GM12891 (cell line): ENCODE data around the gene MVB12B.

Source experiments
- DNase-seq: peaks from one replicate; pipeline ENCODE4 v3.0.0; 2011; ENCODE audit warnings: low spot score; ENCODE audit not compliant: insufficient read length
- FAIRE-seq: peaks from 2 replicates; lab custom pipeline; 2011; peaks lifted over from hg19 to GRCh38; lab: Jason Lieb, UNC
- PAX5 ChIP-seq: IDR thresholded peaks from 2 replicates; pipeline ENCODE4 v1.6.1; 2011; ENCODE audit warnings: low read length, moderate library complexity, mild to moderate bottlenecking; ENCODE audit not compliant: insufficient read depth, severe bottlenecking
- POLR2A ChIP-seq: IDR thresholded peaks from 2 replicates; pipeline ENCODE4 v1.6.1; 2011; ENCODE audit warnings: low read depth, low read length, control low read depth
- POLR2AphosphoS5 ChIP-seq: IDR thresholded peaks from 2 replicates; pipeline ENCODE4 v1.6.1; 2011; ENCODE audit warnings: low read depth, low read length, control low read depth
- POU2F2 ChIP-seq: IDR thresholded peaks from 2 replicates; pipeline ENCODE4 v1.6.1; 2011; ENCODE audit warnings: low read depth, mild to moderate bottlenecking, control low read depth, low read length, moderate library complexity
- SPI1 ChIP-seq: IDR thresholded peaks from 2 replicates; pipeline ENCODE4 v1.6.1; 2011; ENCODE audit warnings: low read depth, low read length, control low read depth
- TAF1 ChIP-seq: IDR thresholded peaks from 2 replicates; pipeline ENCODE4 v1.6.1; 2011; ENCODE audit warnings: low read depth, low read length, control low read depth

MVB12B gene

DNA sequence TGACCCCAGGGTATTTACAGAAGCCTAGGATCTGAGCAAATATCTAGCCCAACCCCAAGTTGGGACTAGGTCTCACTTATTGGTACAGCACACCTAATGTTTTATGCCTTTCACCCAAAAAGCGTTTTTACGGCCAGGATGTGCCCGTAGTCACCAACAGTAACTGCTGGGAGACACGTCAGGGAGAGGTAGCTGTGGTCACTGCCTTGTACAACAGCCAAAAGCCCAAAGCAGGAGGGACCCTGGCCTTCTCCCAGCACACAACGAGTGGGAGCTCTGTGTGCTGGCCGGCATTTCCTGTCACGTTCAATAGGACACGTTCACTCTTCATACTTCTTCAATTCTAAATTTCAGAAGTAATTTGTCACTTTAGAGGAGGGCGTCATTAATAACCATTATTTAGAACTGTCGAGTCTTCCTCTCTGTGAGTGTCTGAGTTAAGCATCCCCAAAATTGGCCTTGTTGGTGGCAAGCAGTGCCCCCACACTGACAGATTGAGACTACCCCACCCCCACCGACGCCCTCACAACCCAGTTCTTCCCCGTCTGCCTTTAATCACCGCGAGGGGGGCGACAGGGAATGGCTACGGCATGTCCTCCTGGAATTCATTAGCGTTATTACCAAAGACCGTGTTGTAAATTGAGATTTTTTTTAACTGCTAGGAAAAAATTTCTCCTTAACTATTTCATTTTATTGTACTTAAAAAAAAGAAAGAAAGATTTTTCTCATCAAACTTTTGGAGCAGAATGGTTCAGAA, 80.7 kb downstream of the MVB12B start:
- TF ChIP-seq TAF1, result no peak
- TF ChIP-seq POU2F2, result no peak
- no peak for TF ChIP-seq SPI1
- no peak for TF ChIP-seq POLR2A
- no peak for TF ChIP-seq PAX5
- no peak for TF ChIP-seq POLR2AphosphoS5
- no peak for FAIRE-seq
- DNase-seq, result no peak

DNA sequence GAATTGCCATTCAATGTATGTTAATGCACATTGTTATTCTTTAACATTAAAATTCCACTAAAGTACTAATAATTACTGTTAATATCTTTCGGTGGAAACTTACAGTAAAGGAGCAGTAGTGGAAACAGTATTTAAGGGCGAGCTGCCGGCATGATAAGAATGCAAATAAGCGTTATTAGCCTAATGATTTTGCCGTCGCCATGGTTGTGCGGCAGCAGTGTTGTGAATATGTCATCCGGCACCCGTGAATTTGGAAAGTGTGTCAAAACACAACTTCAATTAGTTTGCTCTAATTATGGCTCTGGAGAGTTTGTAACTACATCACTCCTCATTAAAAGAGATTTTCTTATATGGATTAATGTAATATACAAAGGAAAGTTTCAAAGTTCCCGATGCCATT, 81.4 kb downstream of the MVB12B start:
- no peak for FAIRE-seq
- TF ChIP-seq PAX5 (no peak), POU2F2 (no peak), SPI1 (no peak), POLR2A (no peak), POLR2AphosphoS5 (no peak)
- DNase-seq, result no peak

DNA sequence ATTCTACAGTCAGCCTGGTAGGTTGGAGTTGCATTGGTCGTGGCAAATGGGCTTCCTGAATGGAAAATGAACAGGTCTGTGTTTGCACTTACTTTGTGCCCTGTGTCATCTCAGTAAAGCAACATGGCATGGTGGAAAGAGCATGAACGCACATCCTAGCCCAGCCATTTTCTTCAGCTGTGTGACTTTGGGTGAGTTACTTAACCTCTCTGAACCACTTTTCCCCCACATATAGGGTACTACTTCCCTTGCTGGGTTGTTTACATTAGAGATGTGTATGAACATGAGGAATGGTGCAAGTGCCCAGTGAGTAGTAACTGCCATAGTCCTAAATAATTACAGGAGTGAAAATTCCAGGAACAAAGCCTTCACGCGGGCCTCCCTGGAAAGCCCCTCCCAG, 83.6 kb downstream of the MVB12B start:
- TF ChIP-seq SPI1 (no peak), PAX5 (no peak), POLR2AphosphoS5 (no peak), POLR2A (no peak), POU2F2 (no peak), TAF1 (no peak)
- no peak for DNase-seq
- no peak for FAIRE-seq

DNA sequence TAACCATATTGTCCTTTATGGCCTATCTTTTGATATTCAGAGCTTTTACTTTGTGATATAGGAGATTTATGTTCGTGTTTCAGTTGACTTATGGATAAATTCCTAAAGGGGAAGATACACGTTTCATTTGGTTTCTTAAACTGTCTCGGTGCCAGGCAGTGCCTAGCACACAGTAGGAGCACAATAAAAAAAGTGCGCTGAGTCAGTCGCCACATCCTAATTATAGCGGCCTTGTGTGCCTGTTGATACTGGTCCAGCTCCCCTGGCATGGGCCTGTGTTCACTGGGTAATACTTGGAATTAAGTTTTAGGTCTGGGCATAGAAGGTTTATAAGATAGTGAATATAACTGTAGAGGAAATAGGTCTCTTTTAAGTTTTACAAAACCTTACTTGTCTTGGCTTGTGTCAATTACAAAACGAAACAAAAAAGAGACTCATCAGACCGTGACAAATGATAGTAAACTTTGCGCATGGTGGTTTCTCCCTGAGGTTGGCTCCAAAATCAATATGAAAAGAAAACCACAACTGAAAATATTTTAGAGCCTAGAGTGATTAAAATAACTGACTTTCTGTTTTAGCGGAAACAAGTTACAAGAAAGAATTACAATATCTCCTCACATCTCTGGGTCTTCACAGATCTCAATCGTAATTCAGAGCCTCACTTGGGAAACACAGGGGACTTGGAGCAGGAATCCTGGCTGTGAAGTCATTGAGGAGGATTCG, 84.8 kb downstream of the MVB12B start:
- FAIRE-seq (peak; percentile 79), DNase-seq (peak; percentile 53)

DNA sequence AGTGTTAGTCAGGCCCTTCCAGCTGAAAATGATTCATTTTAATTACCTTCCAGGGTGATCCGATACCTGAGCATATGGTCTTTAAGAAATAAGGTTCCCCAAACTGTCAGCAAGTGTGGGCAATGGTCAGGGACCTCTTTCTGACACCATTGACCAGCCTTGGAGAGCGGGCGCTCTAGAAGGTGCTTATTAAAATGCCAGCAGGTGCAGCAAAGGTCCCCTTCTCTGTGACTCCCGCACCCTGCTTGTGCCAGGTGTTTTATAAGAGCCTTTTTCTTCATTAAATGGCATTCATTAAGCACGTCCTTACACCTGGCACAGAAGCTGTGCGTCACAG, 85.3 kb downstream of the MVB12B start:
- no peak for TF ChIP-seq PAX5
- no peak for FAIRE-seq
- no peak for DNase-seq

More for the DNA sequence above, 84.8 kb downstream of the MVB12B start:
- TF ChIP-seq PAX5 (peak; percentile 92), POU2F2 (no peak)

DNA sequence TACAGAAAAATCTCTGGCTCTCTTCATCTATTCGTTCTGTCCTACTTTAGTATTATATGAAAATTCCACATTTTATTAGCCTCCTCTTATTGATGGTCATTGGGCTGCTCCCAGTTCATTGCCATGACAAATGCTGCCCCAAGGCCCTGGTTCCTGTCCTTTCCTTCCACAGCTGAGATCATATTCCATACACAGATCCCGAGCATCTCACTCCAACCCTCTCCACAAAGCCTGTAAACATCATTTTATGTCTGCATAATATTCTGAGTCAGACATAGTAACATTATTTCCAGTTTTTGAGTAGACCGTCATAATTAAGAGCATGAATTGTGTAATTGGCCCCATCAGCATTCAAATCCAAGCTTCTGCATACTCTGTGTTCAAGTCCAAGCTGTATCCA, 86.3 kb downstream of the MVB12B start:
- FAIRE-seq (no peak), DNase-seq (no peak)
- no peak for TF ChIP-seq POLR2A
- TF ChIP-seq PAX5, result no peak
- no peak for TF ChIP-seq POLR2AphosphoS5
- no peak for TF ChIP-seq SPI1
- TF ChIP-seq POU2F2, result no peak

DNA sequence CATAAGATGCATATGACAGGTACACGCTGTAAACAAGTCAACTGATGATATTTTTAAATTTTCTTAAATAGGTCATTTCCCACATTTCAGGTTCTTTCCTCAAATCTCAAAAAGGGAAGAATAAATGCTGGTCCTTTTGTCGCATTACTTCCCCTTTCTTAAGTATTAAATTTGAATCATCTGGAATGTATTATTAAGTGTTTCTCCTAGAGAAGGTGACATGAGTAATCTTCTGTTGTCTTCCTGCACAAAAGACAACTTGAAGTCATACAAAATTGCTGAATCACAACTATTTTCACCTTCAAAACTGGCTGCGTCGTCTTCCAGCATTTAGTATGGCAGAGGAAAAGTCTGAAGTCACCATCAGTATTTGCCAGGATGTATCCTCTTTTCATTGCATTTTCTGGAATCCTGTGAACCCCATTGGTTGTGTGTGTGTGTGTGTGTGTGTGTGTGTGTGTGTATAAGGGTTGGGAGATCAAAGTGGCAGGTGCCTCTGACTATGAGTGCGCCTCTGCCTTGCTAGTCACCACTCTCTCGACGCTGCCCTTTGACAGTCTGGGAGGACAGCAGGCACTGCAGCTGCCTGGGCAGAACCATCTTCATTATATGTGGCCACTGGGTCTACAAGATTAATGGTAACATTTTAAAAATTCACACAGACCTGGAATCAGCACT, 86.9 kb downstream of the MVB12B start:
- FAIRE-seq (no peak), DNase-seq (no peak)
- TF ChIP-seq POU2F2 (no peak), PAX5 (no peak), SPI1 (no peak)

DNA sequence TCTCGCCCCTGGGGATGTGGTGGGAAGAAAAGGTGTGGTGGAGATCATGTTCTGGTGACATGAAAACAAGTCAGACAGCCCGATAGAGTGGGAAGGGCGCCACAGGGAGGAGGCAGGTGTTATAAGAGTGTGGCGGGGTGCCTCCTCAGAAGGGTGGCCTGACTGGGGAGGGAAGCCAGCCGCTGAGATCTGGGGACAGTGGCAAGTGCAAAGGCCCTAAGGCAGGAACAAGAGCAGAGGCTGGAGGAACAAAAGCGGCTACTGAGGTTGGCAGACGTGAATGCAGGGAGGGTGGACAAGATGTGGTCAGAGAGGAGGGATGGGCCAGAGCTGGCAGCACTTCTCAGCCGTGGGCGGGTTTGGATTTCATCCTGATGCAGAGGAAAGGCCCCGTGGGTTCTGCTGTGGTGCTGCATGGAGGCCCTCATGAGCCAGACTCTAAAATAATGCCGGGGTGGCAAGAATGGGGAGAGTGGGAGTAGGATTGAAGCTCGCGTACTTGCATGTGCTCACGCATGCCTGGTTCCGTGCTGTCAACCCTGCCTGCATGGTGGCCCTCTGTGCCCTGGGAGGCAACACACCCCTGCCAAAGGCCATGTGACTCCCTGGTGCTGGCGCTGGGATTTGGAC, 89.2 kb downstream of the MVB12B start:
- no peak for TF ChIP-seq POU2F2
- TF ChIP-seq PAX5, result no peak
- no peak for TF ChIP-seq SPI1
- no peak for TF ChIP-seq POLR2A
- TF ChIP-seq POLR2AphosphoS5, result no peak
- TF ChIP-seq TAF1, result no peak
- DNase-seq, result no peak
- no peak for FAIRE-seq

DNA sequence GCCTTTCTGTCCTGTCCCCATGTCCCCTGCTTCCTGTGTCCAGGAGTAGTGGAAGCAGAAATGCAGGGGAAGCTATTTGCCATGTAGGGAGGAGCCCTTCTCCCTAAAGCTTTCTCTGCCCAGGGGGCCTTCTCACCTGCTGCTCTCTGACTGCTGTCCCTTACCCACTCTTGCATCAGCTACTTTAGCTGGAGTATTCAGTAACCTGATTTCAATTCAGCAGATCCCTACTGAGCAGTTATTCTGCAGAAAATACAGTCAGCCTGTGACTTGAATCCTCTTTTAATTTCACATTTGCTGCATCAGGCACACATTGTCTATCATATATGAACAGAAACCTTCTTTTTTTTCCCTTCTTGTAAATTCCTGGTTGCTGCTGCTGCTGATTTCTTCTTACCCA, 90.4 kb downstream of the MVB12B start:
- FAIRE-seq, result no peak
- no peak for DNase-seq
- TF ChIP-seq PAX5, result no peak
- no peak for TF ChIP-seq SPI1
- TF ChIP-seq TAF1, result no peak
- no peak for TF ChIP-seq POLR2A
- TF ChIP-seq POU2F2, result no peak
- no peak for TF ChIP-seq POLR2AphosphoS5
